ENCODE data around the gene SAPCD1. TPM values are rescaled to one million over a fixed set of nuclear protein-coding genes. Genes with fewer than 3 reads are reported as not detected.

Gene SAPCD1
- polyA plus RNA-seq, 1 experiment = 0.88 TPM

DNA sequence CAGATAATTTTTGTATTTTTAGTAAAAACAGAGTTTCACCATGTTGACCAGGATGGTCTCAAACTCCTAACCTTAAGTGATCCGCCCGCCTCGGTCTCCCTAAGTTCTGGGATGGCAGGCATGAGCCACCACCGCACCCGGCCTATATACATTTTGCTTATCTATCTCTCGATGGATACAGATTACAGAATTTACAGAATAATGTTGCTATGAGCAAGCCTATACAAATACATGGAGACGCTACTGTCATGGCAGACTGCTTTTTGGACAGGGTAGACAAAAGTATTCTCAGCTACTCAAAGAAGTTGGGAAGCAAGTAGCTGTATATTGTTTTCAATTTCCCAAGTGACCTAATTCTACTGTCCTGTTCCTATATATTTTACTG lies 51.0 kb downstream of the SAPCD1 start:
- POLR2A ChIA-PET = interaction anchor here (1.1 to 2.2 kb wide), 2 partner anchors 17 to 22 kb away, joined by 5 to 19 read pairs; partner anchors contain the start of gene VARS1
- H3K4me3 ChIP-seq (ENCODE audit: low read depth, low read length) = no peak overlapping the region

More for the DNA sequence above, 51.0 kb downstream of the SAPCD1 start:
- Histone ChIP-seq H3K27ac (ENCODE audit: low read depth, low read length) (no peak overlapping the region), H3K27me3 (ENCODE audit: control insufficient read depth, insufficient read depth, low read length) (no peaks in the 10 kb centered on the region), H3K9me3 (ENCODE audit: control insufficient read depth, insufficient read depth, low read length) (no peaks in the 10 kb centered on the region)
- CTCF ChIA-PET = interaction anchor here (1.2 to 1.8 kb wide), 2 partner anchors 22 to 43 kb away, joined by 3 to 6 read pairs; no protein-coding TSS in a partner anchor
- no peak for DNase-seq (ENCODE audit: low read depth, low spot score)
- TF ChIP-seq, protein P1, sequence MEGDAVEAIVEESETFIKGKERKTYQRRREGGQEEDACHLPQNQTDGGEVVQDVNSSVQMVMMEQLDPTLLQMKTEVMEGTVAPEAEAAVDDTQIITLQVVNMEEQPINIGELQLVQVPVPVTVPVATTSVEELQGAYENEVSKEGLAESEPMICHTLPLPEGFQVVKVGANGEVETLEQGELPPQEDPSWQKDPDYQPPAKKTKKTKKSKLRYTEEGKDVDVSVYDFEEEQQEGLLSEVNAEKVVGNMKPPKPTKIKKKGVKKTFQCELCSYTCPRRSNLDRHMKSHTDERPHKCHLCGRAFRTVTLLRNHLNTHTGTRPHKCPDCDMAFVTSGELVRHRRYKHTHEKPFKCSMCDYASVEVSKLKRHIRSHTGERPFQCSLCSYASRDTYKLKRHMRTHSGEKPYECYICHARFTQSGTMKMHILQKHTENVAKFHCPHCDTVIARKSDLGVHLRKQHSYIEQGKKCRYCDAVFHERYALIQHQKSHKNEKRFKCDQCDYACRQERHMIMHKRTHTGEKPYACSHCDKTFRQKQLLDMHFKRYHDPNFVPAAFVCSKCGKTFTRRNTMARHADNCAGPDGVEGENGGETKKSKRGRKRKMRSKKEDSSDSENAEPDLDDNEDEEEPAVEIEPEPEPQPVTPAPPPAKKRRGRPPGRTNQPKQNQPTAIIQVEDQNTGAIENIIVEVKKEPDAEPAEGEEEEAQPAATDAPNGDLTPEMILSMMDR (IDR thresholded peaks at IDR 0.05; ENCODE audit: low read depth, low read length) = no peak

Small RNAs within 50 kb of the gene (small RNA-seq; reads per million reads assigned to genes)
- gene LY6G6D (ENCODE audit: insufficient read length, low read depth) (not detected), gene MSH5-SAPCD1 (ENCODE audit: insufficient read length, low read depth) (not detected), gene RF00019 (ENCODE audit: insufficient read length, low read depth) (not detected), gene RNU6-850P (ENCODE audit: insufficient read length, low read depth) (not detected), gene SAPCD1 (ENCODE audit: insufficient read length, low read depth) (not detected)

Other genes with a start within 250 kb of the SAPCD1 start
- not detected in 2 replicates for gene MCCD1, start 233.7 kb upstream of the SAPCD1 start, polyA plus RNA-seq (2011; rRNA removed)
- 434 and 480 TPM in 2 replicates for gene DDX39B, start 220.7 kb upstream of the SAPCD1 start, polyA plus RNA-seq (2011; rRNA removed)
- gene ATP6V1G2, start 216.0 kb upstream of the SAPCD1 start, polyA plus RNA-seq (2011; rRNA removed) = 12.5 and 14.6 TPM in 2 replicates
- 5.1 and 5.4 TPM in 2 replicates for gene NFKBIL1, start 215.0 kb upstream of the SAPCD1 start, polyA plus RNA-seq (2011; rRNA removed)
- gene LTA, start 190.4 kb upstream of the SAPCD1 start, polyA plus RNA-seq (2011; rRNA removed) = not detected in 2 replicates
- not detected in 2 replicates for gene TNF, start 187.1 kb upstream of the SAPCD1 start, polyA plus RNA-seq (2011; rRNA removed)
- not detected in 2 replicates for gene LTB, start 180.2 kb upstream of the SAPCD1 start, polyA plus RNA-seq (2011; rRNA removed)
- gene LST1, start 176.4 kb upstream of the SAPCD1 start, polyA plus RNA-seq (2011; rRNA removed) = not detected in 2 replicates
- gene NCR3, start 169.7 kb upstream of the SAPCD1 start, polyA plus RNA-seq (2011; rRNA removed) = not detected in 2 replicates
- gene AIF1, start 147.4 kb upstream of the SAPCD1 start, polyA plus RNA-seq (2011; rRNA removed) = not detected in 2 replicates
- 24.8 and 30.7 TPM in 2 replicates for gene PRRC2A, start 141.9 kb upstream of the SAPCD1 start, polyA plus RNA-seq (2011; rRNA removed)
- 58.2 and 68.7 TPM in 2 replicates for gene BAG6, start 110.0 kb upstream of the SAPCD1 start, polyA plus RNA-seq (2011; rRNA removed)
- gene APOM, start 106.8 kb upstream of the SAPCD1 start, polyA plus RNA-seq (2011; rRNA removed) = 2.8 and 3.9 TPM in 2 replicates
- gene C6orf47, start 101.9 kb upstream of the SAPCD1 start, polyA plus RNA-seq (2011; rRNA removed) = 10.2 and 11.6 TPM in 2 replicates
- 12.7 and 13.5 TPM in 2 replicates for gene GPANK1, start 97.7 kb upstream of the SAPCD1 start, polyA plus RNA-seq (2011; rRNA removed)
- 80.1 and 96.0 TPM in 2 replicates for gene CSNK2B, start 96.6 kb upstream of the SAPCD1 start, polyA plus RNA-seq (2011; rRNA removed)
- 5.5 and 7.0 TPM in 2 replicates for gene LY6G5B, start 92.7 kb upstream of the SAPCD1 start, polyA plus RNA-seq (2011; rRNA removed)
- gene LY6G5C, start 81.6 kb upstream of the SAPCD1 start, polyA plus RNA-seq (2011; rRNA removed) = 2.0 and 2.7 TPM in 2 replicates
- 34.0 and 36.3 TPM in 2 replicates for gene ABHD16A, start 59.3 kb upstream of the SAPCD1 start, polyA plus RNA-seq (2011; rRNA removed)
- not detected in 2 replicates for gene LY6G6F, start 55.8 kb upstream of the SAPCD1 start, polyA plus RNA-seq (2011; rRNA removed)
- not detected in 2 replicates for gene LY6G6D, start 47.3 kb upstream of the SAPCD1 start, polyA plus RNA-seq (2011; rRNA removed)
- gene LY6G6C, start 40.9 kb upstream of the SAPCD1 start, polyA plus RNA-seq (2011; rRNA removed) = not detected in 2 replicates
- gene MPIG6B, start 39.3 kb upstream of the SAPCD1 start, polyA plus RNA-seq (2011; rRNA removed) = not detected in 2 replicates
- gene DDAH2, start 33.4 kb upstream of the SAPCD1 start, polyA plus RNA-seq (2011; rRNA removed) = 44.4 and 59.1 TPM in 2 replicates
- gene CLIC1, start 26.1 kb upstream of the SAPCD1 start, polyA plus RNA-seq (2011; rRNA removed) = 466 and 531 TPM in 2 replicates
- gene MSH5, start 22.7 kb upstream of the SAPCD1 start, polyA plus RNA-seq (2011; rRNA removed) = 6.4 and 7.2 TPM in 2 replicates
- 0.10 and 0.32 TPM in 2 replicates for gene VWA7, start 14.7 kb downstream of the SAPCD1 start, polyA plus RNA-seq (2011; rRNA removed)
- 16.0 and 23.9 TPM in 2 replicates for gene VARS1, start 33.1 kb downstream of the SAPCD1 start, polyA plus RNA-seq (2011; rRNA removed)
- gene LSM2, start 44.3 kb downstream of the SAPCD1 start, polyA plus RNA-seq (2011; rRNA removed) = 34.2 and 38.3 TPM in 2 replicates
- 1.1 and 1.2 TPM in 2 replicates for gene HSPA1L, start 52.6 kb downstream of the SAPCD1 start, polyA plus RNA-seq (2011; rRNA removed)
- 46.6 and 50.4 TPM in 2 replicates for gene HSPA1A, start 52.9 kb downstream of the SAPCD1 start, polyA plus RNA-seq (2011; rRNA removed)
- gene HSPA1B, start 65.1 kb downstream of the SAPCD1 start, polyA plus RNA-seq (2011; rRNA removed) = 31.9 TPM in 2 replicates
- 39.0 and 49.4 TPM in 2 replicates for gene NEU1, start 100.2 kb downstream of the SAPCD1 start, polyA plus RNA-seq (2011; rRNA removed)
- 0.04 and 0.12 TPM in 2 replicates for gene SLC44A4, start 116.3 kb downstream of the SAPCD1 start, polyA plus RNA-seq (2011; rRNA removed)
- gene EHMT2, start 135.0 kb downstream of the SAPCD1 start, polyA plus RNA-seq (2011; rRNA removed) = 23.8 and 28.5 TPM in 2 replicates
- 2.4 and 4.3 TPM in 2 replicates for gene ZBTB12, start 139.4 kb downstream of the SAPCD1 start, polyA plus RNA-seq (2011; rRNA removed)
- 1.5 and 1.9 TPM in 2 replicates for gene C2, start 165.1 kb downstream of the SAPCD1 start, polyA plus RNA-seq (2011; rRNA removed)
- gene CFB, start 183.4 kb downstream of the SAPCD1 start, polyA plus RNA-seq (2011; rRNA removed) = 13.3 and 14.0 TPM in 2 replicates
- gene NELFE, start 196.3 kb downstream of the SAPCD1 start, polyA plus RNA-seq (2011; rRNA removed) = 51.4 and 55.7 TPM in 2 replicates
- 26.0 and 30.4 TPM in 2 replicates for gene SKIC2, start 196.5 kb downstream of the SAPCD1 start, polyA plus RNA-seq (2011; rRNA removed)
- 11.4 and 14.9 TPM in 2 replicates for gene DXO, start 209.5 kb downstream of the SAPCD1 start, polyA plus RNA-seq (2011; rRNA removed)
- 7.5 and 7.6 TPM in 2 replicates for gene C4A, start 219.4 kb downstream of the SAPCD1 start, polyA plus RNA-seq (2011; rRNA removed)